HG02885 (cell line): ENCODE measurements around the gene MGST2.

Experiments used
- ATAC-seq: cut with Tn5 transposase; IDR thresholded peaks from one replicate; pipeline ENCODE4 v1.9.1; 2021; ENCODE audit warnings: mild to moderate bottlenecking; ENCODE audit not compliant: unreplicated experiment, poor library complexity

Gene MGST2

DNA sequence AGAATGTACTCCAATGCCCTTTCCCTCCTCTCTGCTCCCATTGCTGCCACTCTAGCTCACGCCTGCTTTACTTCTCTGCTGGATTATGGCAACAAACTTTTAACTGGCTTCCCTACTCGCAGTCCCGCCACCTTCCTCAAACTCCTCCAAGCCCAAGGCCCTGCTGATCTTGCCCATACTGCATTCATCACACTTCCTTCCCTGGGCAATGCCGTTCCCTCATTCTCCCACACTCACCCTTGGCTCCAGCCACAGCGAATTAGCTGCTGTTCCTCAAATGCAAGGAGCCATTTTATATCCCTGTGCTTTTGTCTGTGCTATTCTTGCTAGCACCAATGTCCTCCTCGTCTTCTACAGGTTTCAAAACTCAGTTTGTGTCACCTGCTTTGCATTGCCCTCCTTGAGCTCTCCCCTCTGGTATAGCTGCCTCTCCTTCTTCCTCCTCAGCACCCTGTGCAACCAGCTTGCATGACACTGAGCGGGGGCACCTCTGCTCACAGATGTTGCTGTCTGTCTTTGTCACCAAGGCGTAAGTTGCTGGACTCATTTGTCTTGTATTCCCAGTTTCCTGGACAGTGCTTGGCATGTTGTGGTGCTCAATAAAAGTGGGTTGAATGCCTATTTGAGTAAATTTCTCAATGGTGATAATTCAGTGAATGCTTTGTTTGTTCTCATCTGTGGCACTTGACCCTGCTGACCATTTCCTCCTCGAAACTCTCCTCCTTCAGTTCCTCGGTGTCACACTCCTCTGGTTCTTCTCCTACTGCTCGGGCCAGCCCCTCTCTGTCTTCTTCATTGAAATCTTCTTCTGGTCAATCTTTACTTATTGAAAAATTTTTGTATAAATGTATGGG is 22.4 kb upstream of the MGST2 start:
- no peak for ATAC-seq

DNA sequence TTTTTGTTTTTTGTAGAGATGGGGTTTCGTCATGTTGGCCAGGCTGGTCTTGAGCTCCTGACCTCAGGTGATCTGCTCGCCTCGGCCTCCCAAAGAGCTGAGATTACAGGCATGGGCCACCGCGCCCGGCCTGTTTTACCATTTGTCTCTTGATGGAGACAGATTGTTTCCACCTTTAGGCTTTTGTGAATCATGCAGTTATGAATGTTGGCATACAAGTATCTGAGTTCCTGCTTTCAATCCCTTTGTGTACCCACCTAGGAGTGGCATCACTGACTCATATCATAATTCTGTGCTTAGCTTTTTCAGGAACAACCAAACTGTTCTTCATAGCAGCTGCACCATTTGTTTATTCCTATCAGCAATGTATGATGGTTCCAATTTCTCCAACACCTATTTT is 20.2 kb upstream of the MGST2 start:
- no peak for ATAC-seq

GRCh38 chr4:139647184-139647583 is 18.4 kb upstream of the MGST2 start:
- no peak for ATAC-seq

DNA sequence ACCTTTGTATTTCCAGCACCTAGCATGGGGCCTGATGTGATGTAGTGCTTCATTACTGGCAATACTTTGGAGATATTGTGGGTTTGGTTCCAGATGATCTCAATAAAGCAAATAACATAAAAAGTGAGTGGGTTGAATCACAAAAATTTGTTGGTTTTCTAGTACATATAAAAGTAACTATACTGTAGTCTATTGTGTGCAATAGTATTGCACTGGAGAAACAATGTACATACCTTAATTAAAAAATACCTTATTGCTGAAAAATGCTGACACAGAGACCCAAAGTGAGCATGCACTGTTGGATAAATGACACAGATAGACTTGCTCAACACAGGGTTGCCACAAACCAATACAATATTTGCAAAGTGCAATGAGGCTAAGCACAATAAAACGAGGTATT is 17.7 kb upstream of the MGST2 start:
- ATAC-seq, result no peak

DNA sequence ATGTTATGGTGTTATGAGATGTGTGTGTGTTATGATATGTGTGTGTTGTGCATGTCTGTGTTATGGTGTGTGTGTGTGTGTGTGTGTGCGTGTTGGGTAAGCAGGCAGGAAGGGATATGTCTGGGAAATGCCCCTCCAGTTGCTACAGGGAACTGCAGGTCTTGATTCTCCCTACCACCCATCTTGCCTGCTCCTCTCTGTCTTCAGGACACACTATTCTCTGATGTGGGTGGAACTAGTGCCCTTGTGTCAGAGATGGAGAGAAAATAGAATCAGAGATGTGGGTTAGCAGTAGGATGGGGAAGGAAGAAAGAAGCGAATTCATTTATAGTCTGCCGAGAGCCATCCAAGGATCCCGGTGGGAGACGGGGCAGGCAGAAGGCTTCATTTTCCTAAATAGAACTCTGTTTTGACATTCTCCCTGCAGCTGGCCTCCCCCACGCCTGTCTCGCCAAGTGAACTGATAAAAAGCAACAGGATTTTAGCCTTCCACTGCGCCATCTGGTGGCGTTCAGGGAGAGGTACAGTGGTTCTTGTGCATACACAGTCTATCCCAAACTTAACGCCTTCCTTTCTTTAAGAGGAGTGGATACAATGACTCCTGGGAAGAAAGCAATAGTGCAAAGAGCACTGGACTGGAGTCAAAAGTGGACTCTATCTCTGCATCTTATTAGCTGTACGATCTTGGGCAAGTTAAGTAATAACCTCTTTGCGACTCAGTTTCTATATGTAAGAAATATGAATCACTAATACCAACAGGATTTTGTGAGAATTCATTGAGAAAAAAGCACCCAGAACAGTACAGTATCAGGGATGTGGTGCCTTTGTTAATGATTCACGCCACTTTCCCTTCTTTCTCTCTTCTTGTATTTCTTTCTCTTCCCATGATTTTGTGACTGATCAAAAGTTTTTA is 14.1 kb upstream of the MGST2 start:
- ATAC-seq, result peak; percentile 85

GRCh38 chr4:139654516-139654915 is 11.1 kb upstream of the MGST2 start:
- no peak for ATAC-seq

DNA sequence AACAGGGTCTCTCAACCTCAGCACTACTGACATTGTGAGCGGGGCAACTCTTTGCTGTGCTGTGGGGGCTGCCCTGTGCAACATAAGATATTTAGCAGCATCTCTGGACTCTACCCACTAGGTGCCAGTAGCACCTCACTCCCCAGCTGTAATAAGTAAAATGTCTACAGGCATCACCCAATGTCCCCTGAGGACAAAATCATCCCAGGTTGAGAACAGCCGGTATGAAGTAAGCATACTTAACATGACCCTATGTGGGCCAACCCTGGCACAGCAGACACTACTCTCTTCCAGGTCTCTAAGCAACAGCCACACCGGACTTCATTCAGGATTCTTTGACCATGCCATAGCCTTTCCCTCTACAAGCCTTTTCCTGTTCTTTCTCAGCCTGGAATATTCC is 10.5 kb upstream of the MGST2 start:
- ATAC-seq, result peak; percentile 37

DNA sequence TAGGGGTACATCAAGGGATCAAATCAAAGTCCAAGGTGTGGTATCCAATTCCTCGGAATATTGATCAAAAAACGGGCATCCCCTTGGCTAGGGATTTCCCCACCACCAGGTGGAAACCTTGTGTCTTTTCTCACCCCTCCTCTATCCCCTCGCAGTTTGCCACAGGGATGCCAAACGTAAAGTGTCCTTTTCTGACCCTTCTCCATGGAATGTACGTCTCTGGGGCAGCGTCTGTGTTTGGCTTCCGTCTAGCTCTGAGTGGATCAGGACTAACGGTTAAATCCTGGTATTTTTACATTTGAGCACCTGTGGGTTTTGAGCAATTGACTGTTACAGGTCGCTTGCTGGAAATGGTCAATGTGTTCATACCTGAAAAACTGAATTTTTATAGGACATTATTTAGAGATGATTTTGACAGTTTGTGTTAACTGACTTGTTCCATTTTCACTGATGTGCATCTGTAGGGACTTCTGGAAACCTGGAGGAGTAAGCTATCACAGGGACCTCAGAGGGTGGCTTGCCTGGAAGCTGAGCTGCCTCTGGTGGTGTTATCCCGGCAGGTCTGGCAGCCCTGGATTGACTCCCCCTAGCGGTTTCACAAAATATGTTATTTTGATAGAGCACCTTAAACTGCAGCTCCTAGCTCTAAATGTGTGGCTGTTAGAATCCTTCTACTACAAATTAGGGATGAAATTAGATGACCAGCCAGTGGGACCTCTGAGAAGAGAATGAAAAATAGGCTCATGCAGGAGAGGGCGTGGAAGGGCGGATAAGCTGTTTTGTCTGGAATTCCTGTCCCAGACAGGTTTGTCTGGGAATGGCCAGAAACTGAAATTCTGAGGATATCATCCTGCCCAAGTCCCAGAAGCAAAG is 8.8 kb upstream of the MGST2 start:
- peak; percentile 74 for ATAC-seq

DNA sequence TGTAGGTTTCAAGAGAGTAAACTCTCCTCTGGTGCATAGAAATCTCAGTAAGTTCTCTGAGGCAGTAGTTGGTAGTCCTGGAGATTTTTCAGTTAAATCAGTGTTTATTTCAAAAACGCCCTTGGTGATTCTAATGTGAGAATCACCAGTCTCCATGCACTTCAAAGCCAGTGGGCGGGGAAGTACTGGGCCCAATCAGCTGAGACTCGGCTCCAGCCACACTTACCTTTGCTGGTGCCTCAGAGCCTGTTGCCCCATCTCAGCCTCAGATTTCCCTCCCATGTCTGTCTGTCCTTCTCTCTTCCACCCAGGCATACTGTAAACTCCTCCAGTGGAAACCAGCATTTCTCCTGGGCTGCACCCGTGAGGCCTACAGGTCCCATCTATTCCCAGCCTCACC is 7.4 kb upstream of the MGST2 start:
- ATAC-seq, result no peak

- no peak for ATAC-seq
Observed at GRCh38 chr4:139658586-139659382, 6.8 kb upstream of the MGST2 start.

DNA sequence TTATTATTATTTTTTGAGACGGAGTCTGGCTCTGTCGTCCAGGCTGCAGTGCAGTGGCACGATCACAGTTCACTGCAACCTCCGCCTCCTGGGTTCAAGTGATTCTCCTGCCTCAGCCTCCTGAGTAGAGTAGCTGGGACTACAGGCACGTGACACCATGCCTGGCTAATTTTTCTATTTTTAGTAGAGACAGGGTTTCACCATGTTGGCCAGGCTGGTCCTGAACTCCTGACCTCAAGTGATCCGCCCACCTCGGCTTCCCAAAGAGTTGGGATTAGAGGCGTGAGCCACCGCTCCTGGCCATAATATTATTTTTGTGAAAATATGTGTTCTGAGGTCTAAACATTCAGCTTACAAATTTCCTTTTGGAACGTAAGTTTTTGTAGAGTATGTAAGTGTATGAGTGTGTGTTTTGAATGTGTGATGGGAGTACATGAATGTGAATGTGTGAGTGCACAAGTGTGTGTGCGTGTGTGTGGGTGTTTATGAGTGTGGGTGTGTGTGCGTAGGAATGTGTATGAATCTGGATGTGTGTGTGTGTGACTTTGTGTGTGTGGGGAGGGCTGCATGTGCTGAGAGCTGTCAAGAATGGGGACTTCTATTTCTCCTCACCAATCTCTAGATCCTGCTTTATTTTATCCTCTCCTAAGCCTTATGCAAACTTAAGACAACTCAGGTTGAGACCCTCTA is 5.7 kb upstream of the MGST2 start:
- no peak for ATAC-seq

DNA sequence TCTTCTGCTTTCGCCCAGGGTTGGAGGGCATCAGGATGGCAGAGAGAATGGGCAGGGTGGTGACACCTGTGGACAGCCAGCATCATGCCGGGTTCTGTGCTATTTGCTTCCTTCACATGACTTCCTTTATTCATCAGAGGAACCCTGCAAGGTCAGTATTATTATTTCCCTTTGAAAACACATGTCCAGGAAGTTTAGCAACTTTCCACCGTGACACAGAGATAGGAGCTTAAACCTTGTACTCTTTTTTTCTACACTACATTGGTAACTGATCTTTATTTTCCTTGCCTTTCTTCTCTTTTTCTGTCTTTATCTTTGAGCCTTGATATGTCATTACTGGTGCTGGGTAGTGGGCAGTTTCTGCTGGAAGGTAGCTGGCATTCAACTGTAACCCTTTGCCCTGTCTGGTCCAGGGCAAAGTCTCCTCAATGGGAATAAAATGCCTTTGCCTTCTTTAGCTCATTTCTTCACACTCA is 5.0 kb upstream of the MGST2 start:
- ATAC-seq, result no peak

DNA sequence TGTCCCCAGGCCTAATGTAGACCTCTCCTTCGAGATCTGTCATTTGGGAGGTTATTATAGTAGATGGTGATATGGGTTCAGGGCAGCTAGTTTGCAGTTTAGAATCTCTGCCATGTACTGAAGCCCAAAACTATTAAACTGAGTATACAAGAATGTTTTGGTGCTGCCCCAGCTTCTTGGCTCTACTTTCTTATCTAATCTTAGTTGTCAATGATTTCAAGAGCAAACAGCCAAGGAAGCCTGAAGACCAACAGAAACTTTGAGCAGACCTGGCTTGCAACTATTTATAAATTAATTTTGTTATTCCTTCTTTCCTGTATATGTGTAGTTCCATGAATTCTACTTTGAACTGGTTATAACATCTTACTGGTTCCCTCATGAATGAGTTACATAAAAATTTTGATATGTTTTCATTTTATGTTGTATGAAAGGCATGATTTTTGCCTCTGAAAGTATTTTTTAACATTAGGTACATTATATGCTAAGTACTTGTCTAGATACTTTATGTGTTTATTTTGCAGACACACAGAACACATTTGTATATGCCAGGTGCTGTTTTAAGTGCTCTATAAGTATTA is 2.0 kb upstream of the MGST2 start:
- no peak for ATAC-seq

GRCh38 chr4:139664442-139664841 is 1.2 kb upstream of the MGST2 start:
- ATAC-seq, result no peak

- ATAC-seq, result no peak
Observed at GRCh38 chr4:139665079-139665689, 435 bp upstream of the MGST2 start.

DNA sequence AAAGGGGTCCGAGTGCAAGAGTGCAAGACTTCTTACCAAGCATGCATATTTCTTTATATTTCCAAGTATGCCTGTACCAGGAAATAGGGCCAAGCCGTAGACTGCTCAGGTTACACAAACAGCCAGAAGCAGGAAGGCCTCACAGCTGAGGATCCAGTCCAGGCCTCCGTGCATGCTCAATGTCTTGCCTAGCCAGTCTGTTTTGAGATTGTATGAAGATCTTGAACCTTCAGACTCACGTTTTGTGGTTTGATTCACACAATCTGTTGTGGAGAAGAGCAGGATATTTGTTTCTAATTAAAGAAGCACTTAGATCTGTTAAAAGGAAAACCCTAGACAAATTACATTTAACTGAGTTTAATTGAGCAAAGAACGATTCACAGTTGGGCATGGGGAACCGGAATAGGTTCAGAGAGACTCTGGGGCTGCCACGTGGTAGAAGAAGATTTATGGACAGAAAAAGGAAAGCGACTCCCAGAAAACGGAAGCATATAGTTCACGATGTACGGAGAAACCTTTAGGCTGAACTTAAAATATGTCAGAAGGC is 1.2 kb downstream of the MGST2 start:
- no peak for ATAC-seq

GRCh38 chr4:139668036-139668435 is 2.4 kb downstream of the MGST2 start:
- no peak for ATAC-seq

GRCh38 chr4:139668658-139669201 is 3.1 kb downstream of the MGST2 start:
- ATAC-seq, result no peak
